Activated effector memory CD4-positive, alpha-beta T cell treated with Interleukin-2 at 50 U/mL for 16 hours (primary cell): ENCODE results near the gene NEURL4.
A peak's percentile ranks its signal among the peaks of the same experiment; 100 is the strongest.
"Not testable (repeated sequence)": the region's sequence is repeated elsewhere in the genome, so short reads cannot be mapped to it uniquely, and the experiment has no call there.

Experiments
- DNase-seq: peaks from one replicate; pipeline ENCODE4 v3.0.0-alpha.2; 2020

Gene NEURL4

GRCh38 chr17:7346761-7347614, 17.9 kb upstream of the NEURL4 start:
- no peak for DNase-seq

GRCh38 chr17:7343250-7343649, 14.1 kb upstream of the NEURL4 start:
- DNase-seq: no peak

GRCh38 chr17:7341842-7342241, 12.7 kb upstream of the NEURL4 start:
- DNase-seq: no peak

DNA sequence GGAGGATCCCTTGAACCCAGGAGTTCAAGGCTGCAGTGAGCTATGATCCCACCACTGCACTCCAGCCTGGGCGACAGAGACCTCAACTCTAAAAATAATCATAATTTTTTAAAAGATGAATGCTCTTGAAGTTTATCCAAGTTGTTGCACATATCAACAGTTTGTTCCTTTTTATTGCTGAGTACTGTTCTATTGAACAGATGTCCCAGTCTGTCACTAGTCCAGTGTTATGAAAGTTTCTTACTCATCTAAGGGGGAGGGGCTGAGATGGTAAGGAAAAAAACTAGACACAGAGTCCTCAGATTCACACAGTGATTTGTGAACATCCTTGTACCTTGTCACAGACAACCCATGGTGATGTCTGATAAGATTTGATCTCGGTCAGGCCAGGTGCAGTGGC, 11.0 kb upstream of the NEURL4 start:
- DNase-seq: no peak

- not testable (repeated sequence) for DNase-seq
Observed at GRCh38 chr17:7337600-7337999, 8.5 kb upstream of the NEURL4 start.

- DNase-seq: peak; percentile 89
Observed at GRCh38 chr17:7336240-7337175, 7.4 kb upstream of the NEURL4 start, which contains the start of gene ACAP1. Gene ACAP1 (plus strand): TSS chr17:7336529. CDS start chr17:7336735, 206 bp downstream.

- not testable (repeated sequence) for DNase-seq
Observed at GRCh38 chr17:7335765-7336164, 6.6 kb upstream of the NEURL4 start.

- DNase-seq: no peak
Observed at GRCh38 chr17:7334938-7335538, 5.9 kb upstream of the NEURL4 start.

DNA sequence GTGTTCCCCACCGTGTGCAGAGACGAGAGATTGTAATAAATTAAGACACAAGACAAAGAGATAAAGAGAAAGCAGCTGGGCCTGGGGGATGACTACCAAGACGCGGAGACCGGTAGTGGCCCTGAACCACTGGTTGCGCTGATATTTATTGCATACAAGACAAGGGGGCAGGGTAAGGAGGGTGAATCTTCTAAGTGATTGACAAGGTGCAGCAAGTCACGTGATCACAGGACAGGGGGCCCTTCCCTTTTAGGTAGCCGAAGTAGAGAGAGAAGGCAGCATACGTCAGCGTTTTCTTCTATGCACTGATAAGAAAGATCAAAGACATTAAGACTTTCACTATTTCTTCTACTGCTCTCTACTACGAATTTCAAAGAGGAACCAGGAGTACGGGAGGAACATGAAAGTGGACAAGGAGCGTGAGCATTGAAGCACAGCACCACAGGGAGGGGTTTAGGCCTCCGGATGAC, 3.5 kb upstream of the NEURL4 start:
- DNase-seq: not testable (repeated sequence)

GRCh38 chr17:7332111-7332510, 3.0 kb upstream of the NEURL4 start:
- DNase-seq: no peak

- DNase-seq: no peak
Observed at GRCh38 chr17:7330638-7331015, 1.5 kb upstream of the NEURL4 start.

DNA sequence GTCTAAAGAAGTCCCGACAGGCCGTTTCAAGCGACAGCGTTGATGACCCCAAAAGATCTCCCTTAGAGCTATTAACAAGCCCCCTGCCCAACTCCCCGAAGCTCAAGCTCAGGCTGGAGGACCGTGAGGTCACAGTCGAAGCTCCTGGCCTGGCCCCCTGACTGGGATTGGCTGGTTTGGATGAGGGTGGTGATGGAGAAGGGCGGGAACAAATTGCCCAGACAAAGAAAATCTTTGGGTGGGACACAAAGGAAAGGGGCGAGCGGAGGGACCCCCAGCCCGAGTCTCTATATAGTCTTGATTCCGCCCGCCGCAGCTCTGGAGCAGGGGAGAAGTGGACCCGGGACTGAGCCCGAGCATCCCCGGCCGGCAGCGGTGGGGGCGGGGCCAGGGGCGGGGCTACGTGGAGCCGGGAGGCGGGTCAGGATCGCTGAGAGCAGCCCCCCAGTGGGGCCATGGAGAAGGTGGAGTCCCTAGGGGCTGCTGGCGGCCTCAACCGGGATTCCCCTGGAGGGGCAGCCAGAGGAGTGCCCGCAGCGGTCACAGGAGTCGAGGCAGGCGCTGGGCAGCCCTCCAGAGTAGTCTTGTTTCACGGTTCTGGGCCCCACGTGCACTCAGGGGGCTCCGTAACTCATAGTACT, 982 bp upstream of the NEURL4 start:
- DNase-seq: peak; percentile 68

- peak; percentile 92 for DNase-seq
Observed at GRCh38 chr17:7329374-7329996, 350 bp upstream of the NEURL4 start.

- no peak for DNase-seq
Observed at GRCh38 chr17:7328009-7328408, 1.1 kb downstream of the NEURL4 start.

- DNase-seq: no peak
Observed at GRCh38 chr17:7327501-7327900, 1.6 kb downstream of the NEURL4 start.

GRCh38 chr17:7327056-7327455, 2.1 kb downstream of the NEURL4 start:
- DNase-seq: no peak

DNA sequence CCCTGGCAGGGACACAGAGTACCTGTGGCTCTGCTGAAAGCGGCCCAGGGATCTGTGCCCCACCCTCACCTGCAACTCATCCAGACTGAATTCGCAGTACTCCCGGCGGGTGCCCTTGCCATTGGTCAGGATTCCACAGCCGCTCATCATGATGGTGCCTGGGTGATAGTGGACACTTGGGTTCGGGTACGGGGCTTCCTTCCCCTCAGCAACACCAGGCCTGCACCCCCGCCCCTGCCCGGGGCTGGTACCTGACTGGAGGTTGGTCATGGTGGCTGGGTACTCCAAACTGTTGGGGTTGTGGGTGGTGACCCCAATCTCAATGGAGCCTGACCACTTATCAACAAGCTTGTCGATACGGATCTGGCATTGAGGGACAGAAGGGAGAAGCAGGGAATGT, 2.9 kb downstream of the NEURL4 start:
- no peak for DNase-seq

DNA sequence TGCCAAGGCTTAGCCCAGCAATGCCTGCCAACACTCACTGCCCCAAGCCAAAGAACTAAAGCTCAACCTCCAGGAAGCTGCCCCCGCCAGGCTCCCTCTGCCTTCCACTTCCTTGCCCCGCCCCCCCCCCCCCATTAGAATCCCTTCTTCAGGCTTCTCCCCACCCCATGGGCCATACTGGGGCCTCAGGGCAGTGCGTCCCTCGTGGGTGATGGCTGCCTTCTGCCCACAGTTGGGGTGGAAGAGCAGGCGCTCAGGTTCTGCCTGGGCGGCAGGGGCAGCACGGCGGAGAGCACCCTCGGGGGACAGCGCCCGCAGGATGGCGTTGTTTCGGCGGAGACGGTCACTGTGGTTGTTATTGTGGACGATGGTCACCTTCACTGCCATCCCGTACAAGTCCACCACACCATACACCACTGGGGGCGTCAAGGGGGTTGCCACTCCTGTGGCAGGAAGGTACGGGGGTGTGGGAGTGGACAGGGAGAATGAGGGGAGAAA, 4.1 kb downstream of the NEURL4 start:
- DNase-seq: no peak

- no peak for DNase-seq
Observed at GRCh38 chr17:7324438-7324779, 4.7 kb downstream of the NEURL4 start.

- peak; percentile 57 for DNase-seq
Observed at GRCh38 chr17:7323731-7324437, 5.3 kb downstream of the NEURL4 start.

DNA sequence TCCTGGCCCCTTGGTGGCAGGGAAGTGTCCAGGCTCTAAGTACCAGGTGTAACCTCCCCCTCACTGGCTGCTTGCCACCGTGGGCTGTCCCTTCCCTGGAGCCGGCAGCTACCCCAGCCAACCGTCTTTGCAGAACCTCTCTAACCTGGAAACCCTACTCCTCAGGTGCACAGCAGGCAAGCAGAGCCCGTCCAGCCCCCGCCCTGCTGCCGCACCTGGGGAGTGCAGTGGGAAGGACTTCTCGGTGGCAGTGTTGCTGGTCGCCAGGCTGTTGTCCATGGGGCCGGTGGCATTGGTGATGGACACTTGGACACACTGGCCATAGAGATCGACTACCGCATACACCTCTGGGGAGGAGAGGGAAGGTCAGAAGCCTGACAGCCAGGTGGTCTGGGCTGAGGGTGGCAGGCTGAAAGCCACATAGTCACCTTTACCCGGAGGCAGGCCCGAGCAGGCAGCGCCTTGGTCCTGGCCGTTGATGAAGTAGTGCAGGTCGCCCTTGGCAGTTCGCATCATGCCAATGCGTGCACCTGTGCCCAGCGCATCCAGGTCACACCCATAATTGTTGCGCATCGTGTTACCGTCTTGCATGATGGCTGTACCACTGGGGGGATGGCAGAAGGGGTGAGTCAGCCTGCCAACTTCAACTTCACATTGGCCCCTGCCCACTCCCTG, 6.5 kb downstream of the NEURL4 start:
- DNase-seq: no peak
